Measurements from ENCODE around the gene LRP8. TPM values are rescaled to one million over a fixed set of nuclear protein-coding genes. Genes with fewer than 3 reads are reported as not detected.

LRP8 gene
- polyA plus RNA-seq, 1 donor: 5.9 TPM

GRCh38 chr1:53340660-53341520 is 13.0 kb upstream of the LRP8 start:
- DNase-seq (ENCODE audit: low read depth): no peak

- DNase-seq (ENCODE audit: low read depth): no peak
Measured at GRCh38 chr1:53339736-53340635, 12.1 kb upstream of the LRP8 start.

GRCh38 chr1:53338423-53338822 is 10.6 kb upstream of the LRP8 start:
- no peak for DNase-seq (ENCODE audit: low read depth)

- no peak for DNase-seq (ENCODE audit: low read depth)
Measured at GRCh38 chr1:53337499-53337898, 9.6 kb upstream of the LRP8 start.

- no peak for DNase-seq (ENCODE audit: low read depth)
Measured at GRCh38 chr1:53336146-53336545, 8.3 kb upstream of the LRP8 start.

GRCh38 chr1:53335661-53336060 is 7.8 kb upstream of the LRP8 start:
- DNase-seq (ENCODE audit: low read depth): no peak

GRCh38 chr1:53334781-53335180 is 6.9 kb upstream of the LRP8 start:
- DNase-seq (ENCODE audit: low read depth): no peak

GRCh38 chr1:53334312-53334711 is 6.4 kb upstream of the LRP8 start:
- DNase-seq (ENCODE audit: low read depth): no peak

- no peak for DNase-seq (ENCODE audit: low read depth)
Measured at GRCh38 chr1:53332833-53333232, 5.0 kb upstream of the LRP8 start.

- DNase-seq (ENCODE audit: low read depth): no peak
Measured at GRCh38 chr1:53332186-53332564, 4.3 kb upstream of the LRP8 start.

- DNase-seq (ENCODE audit: low read depth): no peak
Measured at GRCh38 chr1:53331446-53332185, 3.7 kb upstream of the LRP8 start.

- no peak for DNase-seq (ENCODE audit: low read depth)
Measured at GRCh38 chr1:53330819-53331218, 2.9 kb upstream of the LRP8 start.

- DNase-seq (ENCODE audit: low read depth): no peak
Measured at GRCh38 chr1:53328541-53329499, 950 bp upstream of the LRP8 start.

- DNase-seq (ENCODE audit: low read depth): no peak
Measured at GRCh38 chr1:53327182-53327913, 522 bp downstream of the LRP8 start.

GRCh38 chr1:53326598-53327181 is 1.2 kb downstream of the LRP8 start:
- DNase-seq (ENCODE audit: low read depth): no peak

GRCh38 chr1:53326088-53326597 is 1.7 kb downstream of the LRP8 start:
- no peak for DNase-seq (ENCODE audit: low read depth)

- no peak for DNase-seq (ENCODE audit: low read depth)
Measured at GRCh38 chr1:53325326-53326087, 2.4 kb downstream of the LRP8 start.

- DNase-seq (ENCODE audit: low read depth): no peak
Measured at GRCh38 chr1:53324728-53325297, 3.1 kb downstream of the LRP8 start.

Measured in forelimb muscle (tissue), 1 donor.